ENCODE measurements around the gene MIGA2. TPM values are rescaled to one million over a fixed set of nuclear protein-coding genes. Genes with fewer than 3 reads are reported as not detected.
"Not testable (repeated sequence)": the region's sequence is repeated elsewhere in the genome, so short reads cannot be mapped to it uniquely, and the experiment has no call there.

The MIGA2 gene
- total RNA-seq (2014; rRNA removed; shearing (Covaris generic)): 17.6 and 24.9 TPM in 2 replicates

DNA sequence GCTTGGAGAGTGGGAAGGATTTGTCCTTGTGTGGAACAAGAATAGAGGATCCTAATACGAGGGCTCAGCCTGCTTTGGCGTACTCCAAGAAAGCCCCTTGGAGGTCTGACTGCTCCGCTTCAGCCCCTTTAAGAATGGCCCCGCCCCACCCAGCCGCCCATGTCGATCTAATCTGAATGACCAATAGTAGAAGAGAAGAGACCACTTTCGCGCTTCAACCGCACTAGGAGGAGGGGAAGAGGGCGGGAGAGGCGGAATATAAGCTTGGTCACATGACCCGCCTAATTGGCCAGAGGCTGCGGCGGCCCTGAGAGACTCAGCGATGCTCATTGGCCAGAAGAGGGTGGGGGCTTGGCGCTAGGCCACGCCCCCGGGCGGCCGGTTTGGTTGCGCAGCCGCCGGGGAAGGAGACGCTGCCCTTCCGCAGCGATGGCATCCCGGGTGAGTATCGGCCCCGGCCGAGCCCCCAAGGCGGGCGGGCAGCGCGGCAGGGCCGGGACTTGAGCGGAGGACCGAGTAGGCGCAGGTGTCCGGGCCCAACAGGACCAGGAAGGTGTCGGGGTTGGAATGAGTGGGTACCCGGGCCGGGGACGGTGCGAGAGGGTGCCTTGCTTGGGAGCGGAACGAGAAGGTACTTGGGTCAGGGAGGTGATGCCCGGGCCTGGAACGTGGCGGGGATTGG is at the start of gene MIGA2:
MIGA2 (plus strand) TSS at position 386 of the 682 bp plus-strand sequence. CDS start 3,969 bp downstream, outside the sequence.
- H3K27ac ChIP-seq: no peak within 1 kb of the TSS
- H3K27me3 ChIP-seq (replicated peaks): no peaks in the 10 kb centered on the region
- H3K36me3 ChIP-seq: peaks cover 11% of the 10 kb centered on the region
- peak; percentile 96 to 98 for DNase-seq (ENCODE audit: low read depth in 1 of 2, low spot score in 2 of 2)
- peaks cover 10% of the 10 kb centered on the region for H3K4me1 ChIP-seq (replicated peaks)
- no peaks in the 10 kb centered on the region for H3K9me3 ChIP-seq (replicated peaks)
- peak within 1 kb of the TSS; percentile 83 for H3K4me3 ChIP-seq

DNA sequence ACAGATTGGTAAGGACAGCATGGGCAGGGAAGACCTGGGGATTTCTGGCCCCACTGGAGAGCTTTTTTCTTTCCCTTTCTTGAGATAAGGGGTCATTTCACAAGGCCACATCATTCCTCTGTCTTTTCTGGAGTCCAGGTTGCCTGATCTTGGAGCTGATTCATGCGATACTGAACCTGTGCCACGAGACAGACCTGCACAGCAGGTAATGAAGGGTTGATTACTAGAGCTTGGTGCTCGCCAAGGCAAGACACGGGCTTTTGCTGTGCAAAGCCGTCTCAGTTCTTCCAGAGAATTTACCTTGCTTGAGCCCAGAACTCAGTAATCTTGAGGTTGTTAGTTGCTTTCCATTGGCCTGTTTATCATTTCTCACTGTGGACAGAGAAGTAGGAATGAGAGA is 49.8 kb upstream of the MIGA2 start:
- no peaks in the 10 kb centered on the region for H3K9me3 ChIP-seq (replicated peaks)
- DNase-seq (ENCODE audit: low read depth in 1 of 2, low spot score in 2 of 2): no peak
- no peak overlapping the region for H3K4me3 ChIP-seq
- no peaks in the 10 kb centered on the region for H3K27me3 ChIP-seq (replicated peaks)
- H3K27ac ChIP-seq: no peak overlapping the region
- H3K4me1 ChIP-seq (replicated peaks): 0 out of 2 replicates have a peak, but pooled peaks cover 6% of the 10 kb centered on the region
- peaks cover 74% of the 10 kb centered on the region for H3K36me3 ChIP-seq

DNA sequence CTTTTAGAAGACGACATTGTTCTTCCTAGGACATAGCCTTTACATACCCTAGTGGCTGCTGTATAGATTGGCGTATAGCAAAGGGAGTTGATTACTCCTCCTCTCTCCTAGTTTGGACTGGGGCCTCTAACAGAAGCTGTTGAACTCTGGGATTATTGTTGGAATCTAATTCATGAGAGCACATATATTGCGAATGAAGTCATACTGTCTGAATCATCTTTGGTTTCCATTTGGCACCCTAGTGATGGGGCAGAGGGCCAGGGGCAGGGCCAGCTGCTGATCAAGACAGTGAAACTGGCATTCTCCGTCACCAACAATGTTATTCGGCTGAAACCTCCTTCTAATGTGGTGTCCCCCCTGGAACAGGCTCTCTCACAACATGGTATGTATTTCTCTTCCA is 48.6 kb upstream of the MIGA2 start:
- Histone ChIP-seq H3K36me3 (peaks cover 73% of the 10 kb centered on the region), H3K4me3 (no peak overlapping the region), H3K27ac (no peak overlapping the region), H3K9me3 (replicated peaks) (no peaks in the 10 kb centered on the region), H3K4me1 (replicated peaks) (0 out of 2 replicates have a peak, but pooled peaks cover 6% of the 10 kb centered on the region), H3K27me3 (replicated peaks) (no peaks in the 10 kb centered on the region)
- no peak for DNase-seq (ENCODE audit: low read depth in 1 of 2, low spot score in 2 of 2)

DNA sequence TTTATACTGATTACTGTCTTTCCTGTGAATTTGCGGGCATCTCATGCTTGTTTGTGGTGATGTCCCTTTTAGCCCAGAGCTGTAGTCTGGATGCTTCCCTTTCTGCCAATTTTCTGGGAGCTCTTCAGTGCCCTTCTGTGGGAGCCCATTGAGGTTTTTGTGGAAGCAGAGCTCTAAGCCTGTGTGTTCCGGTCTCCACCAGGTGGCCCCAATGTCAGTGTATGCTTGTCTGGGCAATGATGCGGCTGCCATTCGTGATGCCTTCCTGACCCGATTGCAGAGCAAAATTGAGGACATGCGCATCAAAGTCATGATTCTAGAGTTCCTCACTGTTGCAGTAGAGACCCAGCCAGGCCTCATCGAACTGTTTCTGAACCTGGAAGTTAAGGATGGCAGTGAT is 43.4 kb upstream of the MIGA2 start:
- H3K27ac ChIP-seq: no peak overlapping the region
- DNase-seq (ENCODE audit: low read depth in 1 of 2, low spot score in 2 of 2): no peak
- H3K9me3 ChIP-seq (replicated peaks): no peaks in the 10 kb centered on the region
- peaks cover 76% of the 10 kb centered on the region for H3K36me3 ChIP-seq
- H3K4me3 ChIP-seq: no peak overlapping the region
- no peaks in the 10 kb centered on the region for H3K27me3 ChIP-seq (replicated peaks)
- H3K4me1 ChIP-seq (replicated peaks): no peaks in the 10 kb centered on the region

DNA sequence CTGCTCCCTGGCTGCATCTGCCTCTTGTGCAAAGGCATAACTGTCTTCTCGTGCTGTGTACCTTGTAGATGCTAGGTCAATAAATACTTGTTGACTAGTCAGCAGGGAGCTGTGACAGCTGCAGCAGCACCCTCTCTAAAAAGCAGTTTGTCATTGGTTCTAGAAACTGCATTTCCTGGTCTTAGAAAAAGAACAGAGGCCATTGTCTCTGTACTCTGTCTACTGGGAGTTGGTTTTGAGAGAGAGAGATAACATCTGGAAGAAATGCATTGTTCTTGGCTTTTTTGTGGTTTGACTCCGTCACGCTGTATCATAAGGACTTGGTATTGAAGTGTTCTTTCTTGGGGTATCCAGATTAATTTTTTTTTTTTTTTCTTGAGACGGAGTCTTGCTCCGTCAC is 40.6 kb upstream of the MIGA2 start:
- H3K4me3 ChIP-seq: no peak overlapping the region
- no peak overlapping the region for H3K27ac ChIP-seq
- no peak for DNase-seq (ENCODE audit: low read depth in 1 of 2, low spot score in 2 of 2)
- H3K4me1 ChIP-seq (replicated peaks): no peaks in the 10 kb centered on the region
- H3K9me3 ChIP-seq (replicated peaks): no peaks in the 10 kb centered on the region
- peaks cover 84% of the 10 kb centered on the region for H3K36me3 ChIP-seq
- no peaks in the 10 kb centered on the region for H3K27me3 ChIP-seq (replicated peaks)

GRCh38 chr9:128998462-128998861 is 38.0 kb upstream of the MIGA2 start:
- H3K36me3 ChIP-seq: peaks cover 99% of the 10 kb centered on the region

DNA sequence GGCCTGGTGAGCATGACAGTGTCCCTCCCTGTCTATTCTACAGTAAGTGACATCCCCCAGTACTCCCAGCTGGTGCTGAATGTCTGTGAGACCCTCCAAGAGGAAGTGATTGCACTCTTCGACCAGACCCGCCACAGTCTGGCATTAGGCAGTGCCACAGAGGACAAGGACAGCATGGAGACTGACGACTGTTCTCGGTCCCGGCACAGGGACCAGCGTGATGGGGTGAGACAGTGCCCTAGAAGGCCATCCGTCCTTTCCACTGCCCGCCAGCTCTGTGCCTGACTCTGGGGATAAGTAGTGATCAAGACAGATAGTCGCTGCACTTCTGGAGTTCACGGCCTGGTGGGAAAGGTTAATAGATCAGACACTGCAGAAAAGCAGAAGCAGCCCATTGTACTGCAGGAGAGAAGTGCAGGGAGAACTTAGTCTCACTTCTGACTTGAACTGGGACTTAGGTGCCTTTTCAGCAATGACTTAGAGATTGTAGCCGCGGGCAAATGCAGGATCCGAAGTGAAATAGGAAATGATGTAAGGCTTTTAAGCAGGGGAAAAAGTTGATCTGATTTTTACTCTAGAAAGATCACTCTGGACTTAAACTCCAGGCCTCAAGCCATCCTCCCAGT is 36.7 kb upstream of the MIGA2 start:
- no peak overlapping the region for H3K4me3 ChIP-seq
- peaks cover 91% of the 10 kb centered on the region for H3K36me3 ChIP-seq

More at GRCh38 chr9:128998462-128998861, 38.0 kb upstream of the MIGA2 start:
- H3K27me3 ChIP-seq (replicated peaks): no peaks in the 10 kb centered on the region
- H3K4me3 ChIP-seq: no peak overlapping the region
- H3K4me1 ChIP-seq (replicated peaks): no peaks in the 10 kb centered on the region
- no peaks in the 10 kb centered on the region for H3K9me3 ChIP-seq (replicated peaks)
- H3K27ac ChIP-seq: no peak overlapping the region
- no peak for DNase-seq (ENCODE audit: low read depth in 1 of 2, low spot score in 2 of 2)

DNA sequence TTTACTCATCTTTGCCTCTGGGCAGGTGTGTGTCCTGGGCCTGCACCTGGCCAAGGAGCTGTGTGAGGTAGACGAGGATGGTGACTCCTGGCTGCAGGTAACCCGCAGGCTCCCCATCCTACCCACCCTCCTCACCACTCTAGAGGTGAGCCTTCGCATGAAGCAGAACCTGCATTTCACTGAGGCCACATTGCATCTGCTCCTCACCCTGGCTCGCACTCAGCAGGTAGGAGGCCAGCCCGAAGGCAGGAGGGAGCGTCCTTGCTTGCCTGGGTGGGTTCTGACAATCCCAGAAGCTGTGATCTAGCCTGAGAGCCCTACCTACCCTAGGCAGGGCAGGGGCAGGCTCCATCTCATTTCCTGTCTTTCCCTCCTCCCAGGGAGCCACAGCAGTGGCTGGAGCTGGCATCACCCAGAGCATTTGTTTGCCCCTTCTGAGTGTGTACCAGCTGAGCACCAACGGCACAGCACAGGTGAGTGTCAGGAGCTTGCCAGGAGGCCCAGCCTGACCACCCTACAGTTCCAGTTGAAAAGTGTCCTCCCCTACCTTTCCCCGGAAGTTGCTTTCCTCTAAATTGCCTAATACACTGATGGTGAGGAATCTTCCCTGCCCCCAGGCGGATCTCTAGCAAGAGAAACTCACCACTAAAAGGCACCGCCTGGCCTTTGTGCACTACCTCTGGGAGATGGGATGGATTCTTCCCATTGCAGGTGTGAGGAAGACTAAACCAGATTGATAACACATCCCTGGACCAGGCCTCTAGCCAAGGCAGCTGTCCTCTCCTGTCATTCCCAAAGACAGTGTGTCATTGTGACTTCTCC is 34.7 kb upstream of the MIGA2 start:
- Histone ChIP-seq H3K4me1 (replicated peaks) (no peaks in the 10 kb centered on the region), H3K9me3 (replicated peaks) (no peaks in the 10 kb centered on the region), H3K27me3 (replicated peaks) (no peaks in the 10 kb centered on the region), H3K27ac (no peak overlapping the region), H3K36me3 (peaks cover 91% of the 10 kb centered on the region), H3K4me3 (no peak overlapping the region)
- DNase-seq (ENCODE audit: low read depth in 1 of 2, low spot score in 2 of 2): no peak

More for the DNA sequence above, 36.7 kb upstream of the MIGA2 start:
- Histone ChIP-seq H3K27ac (no peak overlapping the region), H3K27me3 (replicated peaks) (no peaks in the 10 kb centered on the region), H3K9me3 (replicated peaks) (no peaks in the 10 kb centered on the region), H3K4me1 (replicated peaks) (no peaks in the 10 kb centered on the region)
- DNase-seq (ENCODE audit: low read depth in 1 of 2, low spot score in 2 of 2): no peak

DNA sequence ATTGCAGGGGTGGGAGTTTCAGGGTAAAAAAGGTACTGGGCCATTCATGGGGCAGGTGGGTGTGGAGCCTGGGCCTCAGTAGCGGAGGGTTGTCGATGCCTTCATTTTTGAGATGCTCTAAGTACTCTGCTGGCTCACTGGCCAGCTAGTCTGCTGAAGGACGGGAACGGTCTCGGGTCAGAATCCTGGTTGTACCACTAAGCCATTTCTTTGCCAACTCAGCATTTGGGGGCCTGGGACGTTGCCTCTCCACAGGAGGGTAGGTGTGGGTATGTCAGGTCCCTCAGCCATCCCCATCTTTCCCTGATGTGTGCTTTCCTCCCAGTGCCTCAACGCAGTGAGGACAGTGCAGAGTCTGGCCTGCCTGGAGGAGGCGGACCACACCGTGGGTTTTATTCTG is 33.4 kb upstream of the MIGA2 start:
- H3K4me3 ChIP-seq: no peak overlapping the region
- no peaks in the 10 kb centered on the region for H3K27me3 ChIP-seq (replicated peaks)
- H3K4me1 ChIP-seq (replicated peaks): no peaks in the 10 kb centered on the region
- peaks cover 90% of the 10 kb centered on the region for H3K36me3 ChIP-seq
- DNase-seq (ENCODE audit: low read depth in 1 of 2, low spot score in 2 of 2): no peak
- no peak overlapping the region for H3K27ac ChIP-seq
- no peaks in the 10 kb centered on the region for H3K9me3 ChIP-seq (replicated peaks)

DNA sequence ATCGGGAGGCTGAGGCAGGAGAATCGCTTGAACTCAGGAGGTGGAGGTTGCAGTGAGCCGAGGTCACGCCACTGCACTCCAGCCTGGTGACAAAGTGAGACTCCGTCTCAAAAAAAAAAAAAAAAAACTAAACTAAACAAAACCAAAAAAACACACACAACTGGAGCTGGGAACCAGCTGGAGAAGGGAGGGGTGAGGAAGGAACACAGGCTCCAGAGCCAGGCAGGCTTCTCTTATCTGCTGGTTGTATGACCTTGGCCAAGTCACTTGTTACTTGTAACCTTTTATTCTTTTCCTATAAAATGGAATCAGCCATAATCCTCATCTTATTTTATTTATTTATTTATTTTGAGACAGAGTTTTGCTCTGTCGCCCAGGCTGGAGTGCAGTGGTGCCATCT is 32.3 kb upstream of the MIGA2 start:
- not testable (repeated sequence) for DNase-seq (ENCODE audit: low read depth in 1 of 2, low spot score in 2 of 2); H3K27ac ChIP-seq; H3K27me3 ChIP-seq (replicated peaks); H3K9me3 ChIP-seq (replicated peaks); H3K4me3 ChIP-seq; H3K4me1 ChIP-seq (replicated peaks)
- peaks cover 89% of the 10 kb centered on the region for H3K36me3 ChIP-seq

DNA sequence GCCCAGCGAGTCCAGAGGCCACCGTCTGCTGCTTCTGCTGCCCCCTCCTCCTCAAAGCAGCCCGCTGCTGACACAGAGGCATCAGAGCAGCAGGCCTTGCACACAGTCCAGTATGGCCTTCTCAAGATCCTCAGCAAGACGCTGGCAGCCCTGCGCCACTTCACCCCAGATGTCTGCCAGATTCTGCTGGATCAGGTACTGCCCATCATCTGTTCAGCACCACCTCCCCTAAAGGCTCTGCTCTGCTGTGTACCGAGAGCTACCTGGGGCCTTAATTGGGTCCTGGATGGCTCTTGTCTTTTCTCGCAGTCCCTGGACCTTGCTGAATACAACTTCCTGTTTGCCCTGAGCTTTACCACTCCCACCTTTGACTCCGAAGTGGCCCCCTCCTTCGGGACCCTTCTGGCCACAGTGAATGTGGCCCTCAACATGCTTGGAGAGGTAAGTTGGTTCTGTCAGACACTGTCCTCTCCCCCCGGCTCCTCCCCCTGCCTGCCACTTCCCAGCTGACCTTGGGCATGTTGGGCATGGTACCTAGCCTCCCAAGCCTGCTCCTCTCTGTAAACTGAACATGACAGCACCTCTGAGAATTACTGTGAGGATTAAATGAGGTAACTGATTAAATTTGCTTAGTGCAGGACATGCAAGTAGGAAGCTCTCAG is 31.0 kb upstream of the MIGA2 start:
- DNase-seq (ENCODE audit: low read depth in 1 of 2, low spot score in 2 of 2): no peak
- Histone ChIP-seq H3K4me3 (no peak overlapping the region), H3K27me3 (replicated peaks) (no peaks in the 10 kb centered on the region), H3K27ac (no peak overlapping the region), H3K9me3 (replicated peaks) (no peaks in the 10 kb centered on the region), H3K36me3 (peaks cover 76% of the 10 kb centered on the region), H3K4me1 (replicated peaks) (no peaks in the 10 kb centered on the region)

DNA sequence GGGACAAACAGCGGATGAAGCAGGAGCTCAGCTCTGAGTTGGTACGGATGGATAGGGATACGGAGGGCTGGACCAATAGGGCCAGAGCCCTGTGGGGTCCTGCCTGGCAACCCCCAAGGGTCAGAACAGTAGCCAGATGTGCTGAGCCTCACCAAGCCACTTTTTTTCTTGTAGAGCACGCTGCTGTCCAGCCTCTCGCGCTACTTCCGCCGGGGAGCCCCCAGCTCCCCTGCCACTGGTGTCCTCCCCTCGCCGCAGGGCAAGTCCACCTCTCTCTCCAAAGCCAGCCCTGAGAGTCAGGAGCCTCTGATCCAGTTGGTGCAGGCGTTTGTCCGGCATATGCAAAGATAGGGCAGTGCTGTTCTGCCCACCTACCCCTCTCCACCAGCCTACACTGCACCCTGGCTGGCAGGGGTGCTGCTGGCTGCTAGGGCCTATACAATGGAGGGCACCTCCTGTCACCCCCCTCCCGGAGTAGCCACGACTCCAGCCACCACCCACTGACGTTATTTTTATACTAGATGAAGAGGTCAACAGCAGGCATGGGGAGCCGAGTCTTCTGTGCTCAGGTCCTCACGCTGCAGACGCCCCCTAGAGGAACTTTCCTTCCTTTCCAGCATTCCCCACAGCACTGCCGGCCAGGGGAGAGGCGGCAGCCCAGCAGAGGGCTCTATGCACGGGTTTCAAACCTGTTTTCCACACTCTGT is 29.9 kb upstream of the MIGA2 start:
- peak; percentile 66 to 70 for DNase-seq (ENCODE audit: low read depth in 1 of 2, low spot score in 2 of 2)
- no peak overlapping the region for H3K27ac ChIP-seq
- H3K4me1 ChIP-seq (replicated peaks): no peaks in the 10 kb centered on the region
- H3K36me3 ChIP-seq: peaks cover 68% of the 10 kb centered on the region
- H3K9me3 ChIP-seq (replicated peaks): no peaks in the 10 kb centered on the region
- H3K27me3 ChIP-seq (replicated peaks): no peaks in the 10 kb centered on the region
- H3K4me3 ChIP-seq: no peak overlapping the region
